HuH-7.5 (cell line): ENCODE data around the gene UFSP2.

Experiments
- DNase-seq: peaks from one replicate; pipeline ENCODE4 v3.0.0; 2011; ENCODE audit warnings: low spot score

UFSP2 gene

GRCh38 chr4:185352741-185353140 is 73.0 kb downstream of the UFSP2 start:
- DNase-seq, result no peak

- no peak for DNase-seq
Observed at GRCh38 chr4:185352202-185352601, 73.6 kb downstream of the UFSP2 start.

GRCh38 chr4:185351691-185352090 is 74.1 kb downstream of the UFSP2 start:
- DNase-seq, result no peak
